Colonic mucosa (tissue), 4 donors: ENCODE results near the gene MATN1. TPM values are rescaled to one million over a fixed set of nuclear protein-coding genes. Genes with fewer than 3 reads are reported as not detected.

ENCODE experiments used
- DNase-seq: peaks from one replicate; pipeline ENCODE4 v3.0.0-alpha.2; 2020
- H3K27ac ChIP-seq: fragments of 200-600 bp; one replicate; pipeline ENCODE4 v1.8.0; 2021
- H3K27me3 ChIP-seq: fragments of 200-600 bp; one replicate; pipeline ENCODE4 v1.8.0; 2021
- H3K36me3 ChIP-seq: fragments of 200-600 bp; one replicate; pipeline ENCODE4 v1.8.0; 2021
- H3K4me1 ChIP-seq: fragments of 200-600 bp; one replicate; pipeline ENCODE4 v1.8.0; 2021; ENCODE audit warnings: mild to moderate bottlenecking
- H3K4me3 ChIP-seq: fragments of 200-600 bp; one replicate; pipeline ENCODE4 v1.8.0; 2021
- H3K9ac ChIP-seq, 2 donors: one replicate each; pipeline ENCODE4 v1.7.0; 2013; ENCODE audit warnings: control low read depth in 2 of 2, low read depth in 2 of 2, low read length in 2 of 2
- H3K9me3 ChIP-seq: fragments of 200-600 bp; one replicate; pipeline ENCODE4 v1.8.0; 2021
- CTCF ChIP-seq: fragments of 200-600 bp; IDR thresholded peaks from one replicate; pipeline ENCODE4 v1.8.0; 2022; ENCODE audit warnings: antibody characterized with exemption, mild to moderate bottlenecking
- intact Hi-C: fragments of 100-400 bp; cut with DNase I; formaldehyde crosslinking; loops from one replicate; pipeline ENCODE4 v1.14.1; 2022
- total RNA-seq, 2 donors: library from RNA; stranded (reverse); fragmentation: NEBNext Ultra II Directional in 1 of 2; extraction: Animal tissue kit (Norgen Biotek cat#: 25700) in 1 of 2; gene quantifications; one replicate each; pipeline ENCODE4 v1.2.1, GENCODE V29; 2021
- donor health status: healthy.
- donor health status: DM: no; HTN: no; CAD: no.
- donor health status: DM: no; HTN: no; CAD: no.

The MATN1 gene
- total RNA-seq, 2 donors from 2014 or later, result not detected

- Histone ChIP-seq H3K36me3 (no peaks in the 10 kb centered on the region), H3K4me1 (no peaks in the 10 kb centered on the region), H3K27ac (no peak overlapping the region), H3K27me3 (no peaks in the 10 kb centered on the region), H3K9me3 (no peaks in the 10 kb centered on the region), H3K9ac (no peak overlapping the region), H3K4me3 (no peak overlapping the region)
- TF ChIP-seq CTCF, result no peak
- intact Hi-C loops, result no loop called here
- DNase-seq, result no peak
These were observed 10.1 kb upstream of the MATN1 start for GRCh38 chr1:30733493-30733892.

GRCh38 chr1:30732277-30732996, 9.1 kb upstream of the MATN1 start:
- no peak for DNase-seq
- intact Hi-C loops, result no loop called here
- Histone ChIP-seq H3K36me3 (no peaks in the 10 kb centered on the region), H3K9ac (no peak overlapping the region), H3K4me1 (no peaks in the 10 kb centered on the region), H3K27ac (no peak overlapping the region), H3K4me3 (no peak overlapping the region), H3K9me3 (no peaks in the 10 kb centered on the region), H3K27me3 (no peaks in the 10 kb centered on the region)
- TF ChIP-seq CTCF, result no peak

- Histone ChIP-seq H3K27ac (no peak overlapping the region), H3K36me3 (no peaks in the 10 kb centered on the region), H3K4me1 (no peaks in the 10 kb centered on the region), H3K9ac (no peak overlapping the region), H3K9me3 (no peaks in the 10 kb centered on the region), H3K4me3 (no peak overlapping the region), H3K27me3 (no peaks in the 10 kb centered on the region)
- no peak for TF ChIP-seq CTCF
- DNase-seq, result no peak
- intact Hi-C loops, result no loop called here
These were observed 8.5 kb upstream of the MATN1 start for GRCh38 chr1:30731806-30732276.

- Histone ChIP-seq H3K4me3 (no peak overlapping the region), H3K9ac (no peak overlapping the region), H3K36me3 (no peaks in the 10 kb centered on the region), H3K9me3 (no peaks in the 10 kb centered on the region), H3K27ac (no peak overlapping the region), H3K4me1 (no peaks in the 10 kb centered on the region), H3K27me3 (no peaks in the 10 kb centered on the region)
- no peak for TF ChIP-seq CTCF
- intact Hi-C loops, result no loop called here
- no peak for DNase-seq
These were observed 7.9 kb upstream of the MATN1 start for GRCh38 chr1:30731109-30731805.

- Histone ChIP-seq H3K4me3 (no peak overlapping the region), H3K27me3 (no peaks in the 10 kb centered on the region), H3K27ac (no peak overlapping the region), H3K9ac (no peak overlapping the region), H3K36me3 (no peaks in the 10 kb centered on the region), H3K9me3 (no peaks in the 10 kb centered on the region), H3K4me1 (no peaks in the 10 kb centered on the region)
- no peak for DNase-seq
- intact Hi-C loops, result no loop called here
- TF ChIP-seq CTCF, result no peak
These were observed 7.1 kb upstream of the MATN1 start for GRCh38 chr1:30730346-30731108.
